Astrocyte of the spinal cord (primary cell): Measurements from ENCODE around the gene SUCO.

Experiments
- DNase-seq: peaks from one replicate; pipeline ENCODE4 v3.0.0; 2011; ENCODE audit warnings: low read depth, low spot score
- H3K4me3 ChIP-seq: 2 replicates; pipeline ENCODE4 v1.5.1; 2011; ENCODE audit warnings: low read depth, mild to moderate bottlenecking, low read length, moderate library complexity
- in situ Hi-C: cut with HindIII; loops from 2 replicates; pipeline ENCODE4 v1.10.0; 2017; ENCODE audit warnings: low sequenced_read_pairs
- TF ChIP-seq, protein P1 (sequence below): IDR thresholded peaks from 2 replicates; pipeline ENCODE4 v1.5.1; 2012; ENCODE audit warnings: low read depth, mild to moderate bottlenecking, low read length, inconsistent platforms

SUCO gene

DNA sequence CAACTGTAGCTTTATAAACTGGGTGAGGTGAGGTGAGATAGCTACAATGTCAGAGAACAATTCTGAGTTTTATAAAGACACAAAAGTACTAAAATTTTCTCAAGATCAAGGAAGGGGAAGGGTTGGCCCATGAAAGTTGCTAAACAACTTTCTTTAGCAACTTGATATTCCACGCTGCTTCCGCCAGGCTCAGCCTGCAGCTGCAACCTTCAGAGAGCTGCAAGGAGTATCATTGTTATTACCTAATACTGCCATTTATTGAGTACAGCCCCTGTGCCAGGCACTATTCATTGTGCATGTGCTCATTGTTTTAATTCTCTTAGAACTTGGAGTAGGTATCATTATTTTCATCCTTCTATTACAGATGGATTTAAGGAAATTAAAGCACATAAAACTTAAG is 34.1 kb upstream of the SUCO start:
- no peak for DNase-seq
- in situ Hi-C loops = no loop called here
- no peak overlapping the region for H3K4me3 ChIP-seq
- TF ChIP-seq, protein P1, sequence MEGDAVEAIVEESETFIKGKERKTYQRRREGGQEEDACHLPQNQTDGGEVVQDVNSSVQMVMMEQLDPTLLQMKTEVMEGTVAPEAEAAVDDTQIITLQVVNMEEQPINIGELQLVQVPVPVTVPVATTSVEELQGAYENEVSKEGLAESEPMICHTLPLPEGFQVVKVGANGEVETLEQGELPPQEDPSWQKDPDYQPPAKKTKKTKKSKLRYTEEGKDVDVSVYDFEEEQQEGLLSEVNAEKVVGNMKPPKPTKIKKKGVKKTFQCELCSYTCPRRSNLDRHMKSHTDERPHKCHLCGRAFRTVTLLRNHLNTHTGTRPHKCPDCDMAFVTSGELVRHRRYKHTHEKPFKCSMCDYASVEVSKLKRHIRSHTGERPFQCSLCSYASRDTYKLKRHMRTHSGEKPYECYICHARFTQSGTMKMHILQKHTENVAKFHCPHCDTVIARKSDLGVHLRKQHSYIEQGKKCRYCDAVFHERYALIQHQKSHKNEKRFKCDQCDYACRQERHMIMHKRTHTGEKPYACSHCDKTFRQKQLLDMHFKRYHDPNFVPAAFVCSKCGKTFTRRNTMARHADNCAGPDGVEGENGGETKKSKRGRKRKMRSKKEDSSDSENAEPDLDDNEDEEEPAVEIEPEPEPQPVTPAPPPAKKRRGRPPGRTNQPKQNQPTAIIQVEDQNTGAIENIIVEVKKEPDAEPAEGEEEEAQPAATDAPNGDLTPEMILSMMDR = no peak

DNA sequence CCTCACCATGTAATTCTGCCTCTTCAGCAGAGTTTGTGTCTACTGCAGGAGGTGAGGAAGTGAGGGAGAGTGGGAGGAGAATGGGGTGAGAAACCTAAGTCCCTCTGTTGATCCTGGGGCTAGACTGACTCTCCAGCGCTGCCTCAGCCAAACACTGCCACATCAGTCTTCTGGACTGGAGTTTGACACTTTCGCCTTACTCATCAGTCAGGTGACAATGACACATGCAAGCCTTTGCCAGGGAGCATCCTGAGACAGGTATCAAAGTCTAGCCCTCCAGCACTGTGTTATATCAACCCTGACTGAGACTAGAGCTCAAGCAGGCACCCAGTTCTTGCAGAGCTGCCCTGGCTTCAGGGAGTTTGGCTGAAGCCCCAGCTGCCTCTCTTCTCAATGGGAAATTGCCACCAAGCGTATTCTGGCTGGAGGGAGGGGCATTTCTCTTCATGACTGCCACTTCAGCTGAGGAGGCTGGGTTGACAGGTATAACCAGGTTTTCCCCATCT is 33.3 kb upstream of the SUCO start:
- in situ Hi-C loops = no loop called here
- TF ChIP-seq, protein P1 = no peak

GRCh38 chr1:172500207-172500606 is 32.7 kb upstream of the SUCO start:
- TF ChIP-seq, protein P1 = no peak
- DNase-seq = no peak
- in situ Hi-C loops = no loop called here

More for the DNA sequence above, 33.3 kb upstream of the SUCO start:
- no peak for DNase-seq
- H3K4me3 ChIP-seq = no peak overlapping the region

DNA sequence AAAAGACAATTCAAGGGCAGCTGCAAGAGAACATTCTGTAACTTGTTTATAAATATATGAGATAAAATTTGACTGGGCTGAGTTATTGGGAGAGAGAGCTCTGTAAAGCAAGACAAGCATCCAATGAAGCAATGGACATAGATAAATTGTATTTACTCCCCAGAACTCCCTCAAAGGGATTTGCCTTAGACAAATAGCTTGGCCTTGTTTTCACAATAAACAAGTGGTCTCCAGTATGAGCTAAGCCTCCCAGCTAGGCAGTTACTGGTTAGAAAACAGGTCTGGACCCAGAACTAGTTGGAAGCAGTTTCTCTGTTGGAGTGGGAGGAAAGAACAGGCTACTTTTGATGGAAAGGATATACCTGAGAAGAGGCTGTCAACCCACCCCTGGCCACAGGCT is 25.2 kb upstream of the SUCO start:
- no peak for DNase-seq
- H3K4me3 ChIP-seq = no peak overlapping the region
- TF ChIP-seq, protein P1 = no peak
- in situ Hi-C loops = no loop called here

More at GRCh38 chr1:172500207-172500606, 32.7 kb upstream of the SUCO start:
- H3K4me3 ChIP-seq = no peak overlapping the region

- no peak overlapping the region for H3K4me3 ChIP-seq
- no peak for DNase-seq
- TF ChIP-seq, protein P1 = no peak
- in situ Hi-C loops = no loop called here
Measured at GRCh38 chr1:172510479-172510878, 22.5 kb upstream of the SUCO start.

- DNase-seq = no peak
- in situ Hi-C loops = no loop called here
- H3K4me3 ChIP-seq = no peak overlapping the region
- TF ChIP-seq, protein P1 = no peak
Measured at GRCh38 chr1:172512591-172512990, 20.4 kb upstream of the SUCO start.

- no peak for DNase-seq
- H3K4me3 ChIP-seq = no peak overlapping the region
- TF ChIP-seq, protein P1 = no peak
- in situ Hi-C loops = no loop called here
Measured at GRCh38 chr1:172513479-172513878, 19.5 kb upstream of the SUCO start.
